WTC11 (cell line): ENCODE data around the gene LACC1. TPM values are rescaled to one million over a fixed set of nuclear protein-coding genes. Genes with fewer than 3 reads are reported as not detected.

ENCODE experiments used
- ATAC-seq: fragments of 200-7000 bp; cut with Tn5 transposase; 2 replicates; pipeline ENCODE4 v1.10.0; 2021; ENCODE audit warnings: mild to moderate bottlenecking, moderate library complexity
- CTCF ChIA-PET: fragments of 300-600 bp; sonication (Branson Sonifier 250); formaldehyde crosslinking; loops from one replicate; lab custom pipeline; 2021; ENCODE audit warnings: antibody characterized with exemption; lab: Charles Lee
- POLR2A ChIA-PET: fragments of 350-600 bp; sonication (Branson Sonifier 250); formaldehyde crosslinking; loops from one replicate; lab custom pipeline; 2021; ENCODE audit warnings: antibody characterized with exemption; lab: Charles Lee
- DNase-seq: peaks from one replicate; pipeline ENCODE4 v3.0.0; 2021; ENCODE audit warnings: low spot score
- H3K27ac Mint-ChIP-seq: 2 replicates; pipeline ENCODE4 v1.8.0; 2021; ENCODE audit warnings: mixed read lengths
- H3K27me3 Mint-ChIP-seq: 2 replicates; pipeline ENCODE4 v1.8.0; 2021; ENCODE audit warnings: low read depth, mild to moderate bottlenecking, moderate library complexity, mixed read lengths
- H3K36me3 Mint-ChIP-seq: 2 replicates; pipeline ENCODE4 v1.8.0; 2021; ENCODE audit warnings: mixed read lengths
- H3K4me1 Mint-ChIP-seq: 2 replicates; pipeline ENCODE4 v1.8.0; 2022; ENCODE audit warnings: mixed read lengths
- H3K4me3 Mint-ChIP-seq: 2 replicates; pipeline ENCODE4 v1.8.0; 2021; ENCODE audit warnings: mild to moderate bottlenecking, moderate library complexity, mixed read lengths
- H3K9me3 Mint-ChIP-seq: 2 replicates; pipeline ENCODE4 v1.8.0; 2021; ENCODE audit warnings: mixed read lengths
- CDX4 ChIP-seq: fragments of 250-450 bp; sonication (Bioruptor Pico); IDR thresholded peaks from 2 replicates; pipeline ENCODE4 v1.9.0; 2021; ENCODE audit warnings: moderate library complexity, mild to moderate bottlenecking, inconsistent platforms, borderline replicate concordance
- FOXJ3 ChIP-seq: sonication (generic); formaldehyde crosslinking; IDR thresholded peaks from 2 replicates; pipeline ENCODE4 v1.9.0; 2021; ENCODE audit warnings: missing genetic modification reagents, mild to moderate bottlenecking, borderline replicate concordance
- HMGXB4 ChIP-seq: sonication (generic); formaldehyde crosslinking; IDR thresholded peaks from 2 replicates; pipeline ENCODE4 v1.8.1; 2023; ENCODE audit warnings: mild to moderate bottlenecking, moderate library complexity, missing genetic modification reagents
- KAT7 ChIP-seq: sonication (generic); formaldehyde crosslinking; IDR thresholded peaks from 2 replicates; pipeline ENCODE4 v1.8.1; 2023; ENCODE audit warnings: missing genetic modification reagents, mild to moderate bottlenecking, borderline replicate concordance
- MXD4 ChIP-seq: fragments of 250-450 bp; sonication (Bioruptor Pico); IDR thresholded peaks from 2 replicates; pipeline ENCODE4 v1.8.0; 2021; ENCODE audit warnings: mild to moderate bottlenecking, moderate library complexity, borderline replicate concordance
- NR1H2 ChIP-seq: sonication (generic); formaldehyde crosslinking; IDR thresholded peaks from 2 replicates; pipeline ENCODE4 v1.9.0; 2021; ENCODE audit warnings: mild to moderate bottlenecking, moderate library complexity, missing genetic modification reagents
- NR2C2 ChIP-seq: sonication (generic); formaldehyde crosslinking; IDR thresholded peaks from 2 replicates; pipeline ENCODE4 v1.8.0; 2022; ENCODE audit warnings: mild to moderate bottlenecking, missing genetic modification reagents
- SMAD3 ChIP-seq: sonication (generic); formaldehyde crosslinking; IDR thresholded peaks from 2 replicates; pipeline ENCODE4 v1.8.0; 2022; ENCODE audit warnings: missing genetic modification reagents, mild to moderate bottlenecking, borderline replicate concordance
- SMAD4 ChIP-seq: sonication (generic); formaldehyde crosslinking; IDR thresholded peaks from 2 replicates; pipeline ENCODE4 v1.8.0; 2022; ENCODE audit warnings: mild to moderate bottlenecking, missing genetic modification reagents
- SOX15 ChIP-seq: fragments of 250-450 bp; sonication (Bioruptor Pico); IDR thresholded peaks from 2 replicates; pipeline ENCODE4 v1.9.0; 2021; ENCODE audit warnings: mild to moderate bottlenecking
- SP1 ChIP-seq: sonication (generic); formaldehyde crosslinking; conservative IDR thresholded peaks from 2 replicates; pipeline ENCODE4 v1.8.1; 2022; ENCODE audit warnings: missing genetic modification reagents
- ZNF232 ChIP-seq: sonication (generic); formaldehyde crosslinking; IDR thresholded peaks from 2 replicates; pipeline ENCODE4 v1.8.0; 2022; ENCODE audit warnings: mild to moderate bottlenecking, missing genetic modification reagents
- ZNF396 ChIP-seq: fragments of 250-450 bp; sonication (Bioruptor Pico); IDR thresholded peaks from 2 replicates; pipeline ENCODE4 v1.8.0; 2021; ENCODE audit warnings: mild to moderate bottlenecking, moderate library complexity, borderline replicate concordance
- ZNF423 ChIP-seq: fragments of 250-450 bp; sonication (Bioruptor Pico); IDR thresholded peaks from 2 replicates; pipeline ENCODE4 v2.1.2; 2022; ENCODE audit warnings: mild to moderate bottlenecking, moderate library complexity
- ZNF532 ChIP-seq: fragments of 250-450 bp; sonication (Bioruptor Pico); IDR thresholded peaks from 2 replicates; pipeline ENCODE4 v1.9.0; 2021; ENCODE audit warnings: mild to moderate bottlenecking, borderline replicate concordance
- ZNF671 ChIP-seq: fragments of 250-450 bp; sonication (Bioruptor Pico); IDR thresholded peaks from 2 replicates; pipeline ENCODE4 v1.8.0; 2021; ENCODE audit warnings: mild to moderate bottlenecking
- total RNA-seq: library from RNA; stranded (reverse); gene quantifications from 3 replicates; pipeline ENCODE4 v1.2.3, GENCODE V29; 2021
- TF ChIP-seq, protein P1 (sequence below): sonication (generic); formaldehyde crosslinking; IDR thresholded peaks from 2 replicates; pipeline ENCODE4 v1.8.1; 2023; ENCODE audit warnings: mild to moderate bottlenecking, missing genetic modification reagents, moderate library complexity
- TF ChIP-seq, protein P2 (sequence below): sonication (generic); formaldehyde crosslinking; IDR thresholded peaks from 2 replicates; pipeline ENCODE4 v1.8.0; 2022; ENCODE audit warnings: mild to moderate bottlenecking, missing genetic modification reagents
- TF ChIP-seq, protein P3 (sequence below): fragments of 250-450 bp; sonication (Bioruptor Pico); IDR thresholded peaks from 2 replicates; pipeline ENCODE4 v1.9.0; 2021; ENCODE audit warnings: mild to moderate bottlenecking
- TF ChIP-seq, protein P4 (sequence below): fragments of 250-450 bp; sonication (Bioruptor Pico); IDR thresholded peaks from 2 replicates; pipeline ENCODE4 v2.1.2; 2022; ENCODE audit warnings: mild to moderate bottlenecking, moderate library complexity
- TF ChIP-seq, protein P5 (sequence below): sonication (generic); formaldehyde crosslinking; IDR thresholded peaks from 2 replicates; pipeline ENCODE4 v1.8.1; 2023; ENCODE audit warnings: mild to moderate bottlenecking, missing genetic modification reagents

Gene LACC1
- total RNA-seq, 1 experiment from 2014 or later, result 5.5 TPM

- TF ChIP-seq, protein P1, sequence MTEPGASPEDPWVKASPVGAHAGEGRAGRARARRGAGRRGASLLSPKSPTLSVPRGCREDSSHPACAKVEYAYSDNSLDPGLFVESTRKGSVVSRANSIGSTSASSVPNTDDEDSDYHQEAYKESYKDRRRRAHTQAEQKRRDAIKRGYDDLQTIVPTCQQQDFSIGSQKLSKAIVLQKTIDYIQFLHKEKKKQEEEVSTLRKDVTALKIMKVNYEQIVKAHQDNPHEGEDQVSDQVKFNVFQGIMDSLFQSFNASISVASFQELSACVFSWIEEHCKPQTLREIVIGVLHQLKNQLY (CRISPR knock-in tag), result no peak
Measured at GRCh38 chr13:43934273-43934672, 54.6 kb downstream of the LACC1 start (continued).

GRCh38 chr13:43935878-43936277, 56.2 kb downstream of the LACC1 start:
- H3K27me3 Mint-ChIP-seq, result no peaks in the 10 kb centered on the region
- H3K27ac Mint-ChIP-seq, result no peak overlapping the region
- H3K4me3 Mint-ChIP-seq, result no peak overlapping the region
- ATAC-seq (no peak), DNase-seq (no peak)
- no peaks in the 10 kb centered on the region for H3K4me1 Mint-ChIP-seq
- POLR2A ChIA-PET, result no interaction called here
- TF ChIP-seq SP1 (CRISPR knock-in tag) (no peak), SMAD4 (CRISPR knock-in tag) (no peak), MXD4 (no peak), ZNF232 (CRISPR knock-in tag) (no peak), SOX15 (CRISPR knock-in tag) (no peak), SMAD3 (CRISPR knock-in tag) (no peak), NR1H2 (CRISPR knock-in tag) (no peak), HMGXB4 (CRISPR knock-in tag) (no peak), CDX4 (no peak), ZNF396 (CRISPR knock-in tag) (no peak), ZNF671 (CRISPR knock-in tag) (no peak), ZNF423 (CRISPR knock-in tag) (no peak), NR2C2 (CRISPR knock-in tag) (no peak), FOXJ3 (no peak), ZNF532 (no peak), KAT7 (CRISPR knock-in tag) (no peak)
- TF ChIP-seq, protein P2, sequence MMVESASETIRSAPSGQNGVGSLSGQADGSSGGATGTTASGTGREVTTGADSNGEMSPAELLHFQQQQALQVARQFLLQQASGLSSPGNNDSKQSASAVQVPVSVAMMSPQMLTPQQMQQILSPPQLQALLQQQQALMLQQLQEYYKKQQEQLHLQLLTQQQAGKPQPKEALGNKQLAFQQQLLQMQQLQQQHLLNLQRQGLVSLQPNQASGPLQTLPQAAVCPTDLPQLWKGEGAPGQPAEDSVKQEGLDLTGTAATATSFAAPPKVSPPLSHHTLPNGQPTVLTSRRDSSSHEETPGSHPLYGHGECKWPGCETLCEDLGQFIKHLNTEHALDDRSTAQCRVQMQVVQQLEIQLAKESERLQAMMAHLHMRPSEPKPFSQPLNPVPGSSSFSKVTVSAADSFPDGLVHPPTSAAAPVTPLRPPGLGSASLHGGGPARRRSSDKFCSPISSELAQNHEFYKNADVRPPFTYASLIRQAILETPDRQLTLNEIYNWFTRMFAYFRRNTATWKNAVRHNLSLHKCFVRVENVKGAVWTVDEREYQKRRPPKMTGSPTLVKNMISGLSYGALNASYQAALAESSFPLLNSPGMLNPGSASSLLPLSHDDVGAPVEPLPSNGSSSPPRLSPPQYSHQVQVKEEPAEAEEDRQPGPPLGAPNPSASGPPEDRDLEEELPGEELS (CRISPR knock-in tag), result no peak
- TF ChIP-seq, protein P3, sequence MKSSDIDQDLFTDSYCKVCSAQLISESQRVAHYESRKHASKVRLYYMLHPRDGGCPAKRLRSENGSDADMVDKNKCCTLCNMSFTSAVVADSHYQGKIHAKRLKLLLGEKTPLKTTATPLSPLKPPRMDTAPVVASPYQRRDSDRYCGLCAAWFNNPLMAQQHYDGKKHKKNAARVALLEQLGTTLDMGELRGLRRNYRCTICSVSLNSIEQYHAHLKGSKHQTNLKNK (CRISPR knock-in tag), result no peak
- TF ChIP-seq, protein P4, sequence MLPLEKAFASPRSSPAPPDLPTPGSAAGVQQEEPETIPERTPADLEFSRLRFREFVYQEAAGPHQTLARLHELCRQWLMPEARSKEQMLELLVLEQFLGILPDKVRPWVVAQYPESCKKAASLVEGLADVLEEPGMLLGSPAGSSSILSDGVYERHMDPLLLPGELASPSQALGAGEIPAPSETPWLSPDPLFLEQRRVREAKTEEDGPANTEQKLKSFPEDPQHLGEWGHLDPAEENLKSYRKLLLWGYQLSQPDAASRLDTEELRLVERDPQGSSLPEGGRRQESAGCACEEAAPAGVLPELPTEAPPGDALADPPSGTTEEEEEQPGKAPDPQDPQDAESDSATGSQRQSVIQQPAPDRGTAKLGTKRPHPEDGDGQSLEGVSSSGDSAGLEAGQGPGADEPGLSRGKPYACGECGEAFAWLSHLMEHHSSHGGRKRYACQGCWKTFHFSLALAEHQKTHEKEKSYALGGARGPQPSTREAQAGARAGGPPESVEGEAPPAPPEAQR, result no peak
- TF ChIP-seq, protein P5, sequence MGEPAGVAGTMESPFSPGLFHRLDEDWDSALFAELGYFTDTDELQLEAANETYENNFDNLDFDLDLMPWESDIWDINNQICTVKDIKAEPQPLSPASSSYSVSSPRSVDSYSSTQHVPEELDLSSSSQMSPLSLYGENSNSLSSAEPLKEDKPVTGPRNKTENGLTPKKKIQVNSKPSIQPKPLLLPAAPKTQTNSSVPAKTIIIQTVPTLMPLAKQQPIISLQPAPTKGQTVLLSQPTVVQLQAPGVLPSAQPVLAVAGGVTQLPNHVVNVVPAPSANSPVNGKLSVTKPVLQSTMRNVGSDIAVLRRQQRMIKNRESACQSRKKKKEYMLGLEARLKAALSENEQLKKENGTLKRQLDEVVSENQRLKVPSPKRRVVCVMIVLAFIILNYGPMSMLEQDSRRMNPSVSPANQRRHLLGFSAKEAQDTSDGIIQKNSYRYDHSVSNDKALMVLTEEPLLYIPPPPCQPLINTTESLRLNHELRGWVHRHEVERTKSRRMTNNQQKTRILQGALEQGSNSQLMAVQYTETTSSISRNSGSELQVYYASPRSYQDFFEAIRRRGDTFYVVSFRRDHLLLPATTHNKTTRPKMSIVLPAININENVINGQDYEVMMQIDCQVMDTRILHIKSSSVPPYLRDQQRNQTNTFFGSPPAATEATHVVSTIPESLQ (CRISPR knock-in tag), result no peak
- TF ChIP-seq, all 79 proteins: peak for 0
- CTCF ChIA-PET, result no interaction called here
- no peaks in the 10 kb centered on the region; the same call in 1 of the 2 replicates for H3K36me3 Mint-ChIP-seq
- H3K9me3 Mint-ChIP-seq, result peaks cover 4% of the 10 kb centered on the region; the same call in 1 of the 2 replicates
